ENCODE results near the gene KIAA1328.
A peak's percentile ranks its signal among the peaks of the same experiment; 100 is the strongest.

- TF ChIP-seq SRF (CRISPR knock-in tag; IDR thresholded peaks at IDR 0.05) = no peak
- TF ChIP-seq CTCF (IDR thresholded peaks at IDR 0.05 in 2 of 3, conservative IDR thresholded peaks at IDR 0.05 in 1 of 3; ENCODE audit: insufficient read depth in 2 of 3, low read depth in 1 of 3, low read length in 3 of 3) = peak; percentile 37 to 53 (median 48); a peak in 5 of 6 replicates
- TF ChIP-seq TAF7 (tag; IDR thresholded peaks at IDR 0.05) = no peak
- TF ChIP-seq UBTF (IDR thresholded peaks at IDR 0.05; ENCODE audit: borderline replicate concordance in 1 of 2, low read depth in 2 of 2, low read length in 2 of 2) = no peak
- TF ChIP-seq POLR2A (conservative IDR thresholded peaks at IDR 0.05) = no peak
- no peak for TF ChIP-seq BCLAF1 (IDR thresholded peaks at IDR 0.05; ENCODE audit: borderline replicate concordance in 1 of 2, control insufficient read depth in 1 of 2, low read depth in 2 of 2, low read length in 1 of 2)
- no peak for TF ChIP-seq GABPA (tag; conservative IDR thresholded peaks at IDR 0.05; ENCODE audit: low read depth)
These were observed 437.4 kb downstream of the KIAA1328 start for GRCh38 chr18:37266290-37266689.

Measured in K562 (cell line).